CD4-positive, alpha-beta T cell treated with Interleukin-4 for 1 hour (primary cell): ENCODE data around the gene COL4A2.

Experiments used
- DNase-seq, 2 donors: peaks; one replicate each; pipeline ENCODE4 v3.0.0-alpha.2; 2020 to 2022

COL4A2 gene

DNA sequence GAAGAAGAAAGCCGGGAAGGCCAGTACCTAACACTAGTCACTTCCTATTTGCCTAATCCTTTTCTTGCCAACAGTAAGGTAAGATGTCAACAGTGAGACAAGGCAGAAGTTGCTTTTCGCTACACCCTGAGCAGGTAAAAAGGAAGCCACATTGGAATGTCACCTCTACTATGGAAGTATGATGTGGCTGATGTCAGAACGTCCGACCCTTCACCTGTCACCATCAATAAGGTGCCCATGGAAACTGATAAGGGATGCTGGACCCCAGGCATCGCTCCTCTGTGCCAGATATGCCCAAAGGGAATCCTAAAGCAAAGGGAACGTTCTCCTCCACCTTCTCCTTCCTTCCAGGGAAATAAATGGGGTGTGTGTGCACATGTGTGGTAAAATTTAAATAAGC is 34.4 kb upstream of the COL4A2 start:
- no peak for DNase-seq

DNA sequence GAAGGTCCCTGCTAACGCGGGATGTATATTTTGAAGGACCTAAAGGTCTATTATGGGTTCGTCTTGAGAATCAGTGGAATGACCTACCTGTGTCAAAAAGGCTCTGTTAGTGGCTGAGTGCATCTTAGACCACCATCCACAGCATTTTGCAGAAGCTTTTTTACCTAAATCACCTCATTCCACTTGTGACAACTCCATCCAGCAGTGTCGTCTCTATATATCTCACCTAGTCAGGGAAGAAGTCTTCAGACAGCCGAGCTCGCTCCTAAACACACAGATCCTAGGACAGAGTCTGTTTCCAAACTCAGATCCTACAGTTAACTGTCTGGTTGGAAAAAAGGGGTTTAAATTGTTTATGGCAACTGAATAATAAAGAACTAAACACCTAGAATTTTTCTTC is 33.8 kb upstream of the COL4A2 start:
- no peak for DNase-seq

DNA sequence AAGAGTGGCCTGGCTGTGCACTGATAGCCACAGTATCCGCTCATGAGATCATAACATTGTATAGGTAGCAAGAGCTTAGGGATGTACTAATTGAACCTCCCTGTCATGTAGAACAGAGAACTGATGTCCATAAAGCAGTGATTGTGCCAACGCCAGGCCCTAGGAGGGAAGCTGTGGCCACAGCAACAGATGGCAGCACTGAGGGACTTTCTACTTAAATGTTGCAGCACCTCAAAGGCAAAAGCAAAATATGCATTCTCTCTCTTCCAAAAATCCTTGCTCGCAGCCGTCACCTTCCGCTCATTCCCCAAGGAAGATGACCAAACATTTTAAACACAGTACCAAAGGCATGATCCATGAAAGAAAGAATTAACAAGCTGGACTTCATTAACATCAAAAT is 32.4 kb upstream of the COL4A2 start:
- no peak for DNase-seq

- DNase-seq, result no peak
These were observed 31.0 kb upstream of the COL4A2 start for GRCh38 chr13:110275931-110276552.

DNA sequence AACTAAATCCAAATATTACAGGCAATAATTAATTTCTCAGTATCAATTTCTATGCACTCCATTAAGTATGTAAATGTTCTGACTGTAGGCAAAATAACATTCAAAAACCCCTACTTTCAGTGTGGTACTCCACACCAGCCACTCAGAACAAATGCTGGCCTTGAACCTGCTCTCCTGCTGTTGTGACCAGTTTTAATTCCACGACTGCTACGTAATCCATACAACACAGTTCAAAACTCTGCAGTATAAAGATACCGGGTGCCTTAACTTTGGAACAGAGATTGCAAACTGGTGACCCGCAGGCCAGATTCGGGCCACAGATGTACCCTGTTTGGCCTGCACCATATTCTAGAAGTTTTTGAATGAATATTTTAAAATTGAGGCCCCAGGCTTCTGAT is 30.5 kb upstream of the COL4A2 start:
- no peak for DNase-seq

DNA sequence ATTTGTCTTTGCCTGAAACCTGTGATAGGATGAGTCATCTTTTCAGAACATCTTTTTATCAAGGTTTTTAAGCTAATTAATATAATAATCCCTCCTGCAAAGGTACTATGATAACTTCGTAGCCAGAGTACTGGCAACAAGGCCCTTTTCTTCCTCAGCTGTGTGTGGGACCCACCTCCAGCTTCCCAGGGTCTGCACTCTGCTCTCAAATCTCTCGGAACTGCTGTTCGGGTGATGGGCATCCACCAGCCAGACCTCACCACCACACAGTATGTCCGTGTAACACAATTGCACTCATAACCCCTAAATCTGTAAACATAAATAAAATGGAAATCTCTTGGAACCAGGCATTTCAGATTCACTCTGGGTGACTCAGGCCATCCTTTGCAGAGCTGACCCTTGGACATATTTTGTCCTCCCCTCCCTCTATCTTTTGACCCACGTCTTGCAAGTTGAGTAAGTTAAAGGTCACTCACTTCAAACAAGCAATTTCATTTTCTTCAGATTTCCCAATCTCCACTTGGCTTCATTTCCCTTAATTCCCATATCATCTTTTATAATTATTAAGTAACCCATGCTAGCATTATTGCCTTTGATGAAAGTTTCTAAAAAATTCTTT is 29.6 kb upstream of the COL4A2 start:
- DNase-seq, result no peak

GRCh38 chr13:110278859-110279258 is 28.2 kb upstream of the COL4A2 start:
- no peak for DNase-seq

GRCh38 chr13:110279684-110280083 is 27.4 kb upstream of the COL4A2 start:
- DNase-seq, result no peak

GRCh38 chr13:110280231-110280813 is 26.8 kb upstream of the COL4A2 start:
- no peak for DNase-seq

- DNase-seq, result no peak
These were observed 25.9 kb upstream of the COL4A2 start for GRCh38 chr13:110280985-110281688.

- DNase-seq, result no peak
These were observed 25.3 kb upstream of the COL4A2 start for GRCh38 chr13:110281736-110282135.

- no peak for DNase-seq
These were observed 24.7 kb upstream of the COL4A2 start for GRCh38 chr13:110282316-110282841.

GRCh38 chr13:110283736-110284517 is 23.2 kb upstream of the COL4A2 start:
- DNase-seq, result no peak

DNA sequence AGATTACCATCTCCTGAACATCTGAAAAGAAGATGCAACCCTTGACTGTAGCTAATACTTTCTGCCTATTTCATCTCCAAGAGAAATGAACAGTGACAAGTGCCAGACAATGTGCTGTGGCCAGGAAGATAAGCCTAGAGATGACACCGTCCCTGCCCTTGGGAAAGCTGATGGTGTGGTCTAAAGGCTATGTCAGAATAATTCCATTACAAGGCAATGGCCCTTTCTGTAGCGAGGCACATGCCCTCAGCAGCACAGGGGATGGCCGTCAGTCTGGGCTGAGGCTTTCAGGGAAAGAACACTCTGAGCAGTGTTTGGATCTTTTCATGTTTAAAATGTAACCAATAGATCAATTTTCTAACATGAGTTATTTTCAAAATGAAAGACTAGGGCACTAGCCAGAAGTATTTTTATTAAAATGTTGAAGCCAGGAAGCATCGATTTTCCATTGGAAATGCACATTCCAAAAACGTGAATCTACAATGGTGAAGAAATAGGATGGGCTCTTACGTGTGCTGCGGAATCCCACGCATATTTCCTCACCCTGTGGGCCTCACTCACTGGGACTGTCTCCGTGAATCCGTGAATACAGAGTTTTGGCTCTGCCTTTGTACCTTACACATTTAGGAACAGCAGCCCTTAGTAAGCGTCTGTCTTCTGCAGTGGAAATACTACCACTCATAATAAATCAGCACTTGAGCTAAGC is 22.2 kb upstream of the COL4A2 start:
- no peak for DNase-seq

GRCh38 chr13:110285991-110286832 is 20.9 kb upstream of the COL4A2 start:
- no peak for DNase-seq

- no peak for DNase-seq
These were observed 20.0 kb upstream of the COL4A2 start for GRCh38 chr13:110286833-110287819.

DNA sequence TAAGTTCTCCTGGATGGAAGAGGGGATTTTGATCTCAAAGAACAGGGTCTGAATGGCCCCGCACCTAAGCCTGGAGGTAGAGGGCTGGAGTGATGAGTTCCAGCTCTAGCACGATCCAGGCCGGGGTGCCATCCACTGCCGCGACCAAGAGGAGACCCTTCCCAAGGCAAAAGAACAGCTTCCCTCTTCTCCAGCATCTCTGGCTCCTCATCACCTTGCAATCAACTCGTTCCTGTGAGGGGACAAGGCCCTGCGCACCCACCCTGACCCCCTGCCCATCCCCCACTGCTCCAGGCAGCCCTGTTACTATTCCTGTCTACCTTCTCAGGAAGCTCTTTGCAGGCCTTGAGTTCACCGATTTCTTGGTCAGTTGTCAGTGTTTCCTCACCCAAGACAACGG is 17.9 kb upstream of the COL4A2 start:
- no peak for DNase-seq

- no peak for DNase-seq
These were observed 17.4 kb upstream of the COL4A2 start for GRCh38 chr13:110289661-110290060.

GRCh38 chr13:110290153-110290552 is 16.9 kb upstream of the COL4A2 start:
- no peak for DNase-seq

DNA sequence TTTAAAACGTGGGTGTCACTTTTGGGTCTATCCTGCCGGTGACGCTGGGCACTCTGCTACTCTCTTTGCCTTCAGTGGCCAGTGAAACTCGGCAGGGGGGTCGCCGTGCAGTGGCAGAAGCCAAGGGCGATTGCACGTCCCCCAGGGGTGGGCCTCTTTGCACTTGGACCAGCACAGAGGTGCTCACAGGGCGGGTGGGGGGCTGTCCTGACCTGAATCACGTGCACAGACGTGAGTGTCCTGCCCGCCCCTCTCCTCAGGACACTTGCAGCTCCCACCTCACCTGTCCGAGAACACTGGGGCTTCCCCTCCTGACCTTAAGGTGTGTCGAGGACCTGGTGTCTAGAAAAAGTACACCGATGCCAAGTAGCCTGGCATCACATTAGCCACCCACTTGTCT is 16.3 kb upstream of the COL4A2 start:
- no peak for DNase-seq
